ENCODE data around the gene CHST8.

Gene CHST8, protein sequence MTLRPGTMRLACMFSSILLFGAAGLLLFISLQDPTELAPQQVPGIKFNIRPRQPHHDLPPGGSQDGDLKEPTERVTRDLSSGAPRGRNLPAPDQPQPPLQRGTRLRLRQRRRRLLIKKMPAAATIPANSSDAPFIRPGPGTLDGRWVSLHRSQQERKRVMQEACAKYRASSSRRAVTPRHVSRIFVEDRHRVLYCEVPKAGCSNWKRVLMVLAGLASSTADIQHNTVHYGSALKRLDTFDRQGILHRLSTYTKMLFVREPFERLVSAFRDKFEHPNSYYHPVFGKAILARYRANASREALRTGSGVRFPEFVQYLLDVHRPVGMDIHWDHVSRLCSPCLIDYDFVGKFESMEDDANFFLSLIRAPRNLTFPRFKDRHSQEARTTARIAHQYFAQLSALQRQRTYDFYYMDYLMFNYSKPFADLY

DNA sequence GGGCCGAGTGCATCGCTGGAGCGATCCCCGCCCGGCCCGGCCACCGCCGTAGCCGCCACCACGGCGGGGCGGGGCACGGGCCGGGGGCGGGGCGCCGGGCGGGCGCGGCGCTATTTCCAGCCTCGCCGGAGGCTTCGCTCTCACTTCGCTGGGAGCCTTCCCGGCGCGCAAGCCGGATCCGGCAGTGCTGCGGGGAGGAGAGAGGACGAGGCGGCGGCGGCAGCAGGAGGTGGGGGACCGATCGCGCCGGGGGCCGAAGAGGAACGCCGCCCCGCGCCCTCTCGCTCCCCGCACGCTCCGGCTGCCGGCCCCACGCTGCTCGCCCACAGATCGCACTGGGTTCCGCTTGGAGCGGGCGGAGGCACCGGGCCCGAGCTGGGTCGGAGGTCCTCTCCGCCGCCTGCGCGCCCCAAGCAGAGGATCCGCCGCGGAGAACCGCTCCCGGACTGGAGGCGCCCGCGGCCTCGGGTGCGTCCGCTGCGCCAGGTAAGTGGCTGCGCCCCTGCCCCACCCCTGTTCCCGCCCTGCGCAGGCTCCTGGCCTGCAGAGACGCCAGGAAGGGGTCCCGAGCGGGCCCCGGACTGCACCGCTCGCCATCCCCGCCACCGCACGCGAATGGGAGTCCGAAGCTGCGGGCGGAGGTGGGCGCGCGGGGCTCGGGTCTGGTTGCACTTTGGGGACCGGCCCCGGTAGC lies at the start of gene CHST8:
Gene CHST8 (plus strand): TSS at position 143 of the 694 bp plus-strand sequence. CDS start 67,309 bp downstream, outside the sequence.
- Histone ChIP-seq H3K27me3 (replicated peaks; ENCODE audit: insufficient read depth, low read length) (peaks cover 35% of the 10 kb centered on the region), H3K79me2 (ENCODE audit: low read length) (no peaks in the 10 kb centered on the region), H3K9me2 (replicated peaks; ENCODE audit: insufficient read depth, low read length) (no peaks in the 10 kb centered on the region), H3K4me2 (ENCODE audit: low read depth, low read length) (peak within 1 kb of the TSS; percentile 83), H3K4me1 (ENCODE audit: low read length) (no peaks in the 10 kb centered on the region), H4K20me1 (ENCODE audit: insufficient read depth, low read length) (no peaks in the 10 kb centered on the region), H3K36me3 (replicated peaks; ENCODE audit: insufficient read depth, low read length) (no peaks in the 10 kb centered on the region), H3F3A (ENCODE audit: insufficient read depth, low read length) (no peaks in the 10 kb centered on the region), H3K27ac (ENCODE audit: low read length) (no peak within 1 kb of the TSS), H3K9ac (ENCODE audit: low read length) (no peak within 1 kb of the TSS; the same call in 1 of the 2 replicates), H3K9me3 (replicated peaks; ENCODE audit: insufficient read depth, low read length) (no peaks in the 10 kb centered on the region), H3K4me3 (ENCODE audit: low read length) (peak within 1 kb of the TSS; percentile 64), H2AFZ (ENCODE audit: low read length) (no peak within 1 kb of the TSS)
- DNase-seq: peak; percentile 33
- TF ChIP-seq EZH2phosphoT487 (IDR thresholded peaks at IDR 0.05; ENCODE audit: low read length): no peak
- TF ChIP-seq, protein P1, sequence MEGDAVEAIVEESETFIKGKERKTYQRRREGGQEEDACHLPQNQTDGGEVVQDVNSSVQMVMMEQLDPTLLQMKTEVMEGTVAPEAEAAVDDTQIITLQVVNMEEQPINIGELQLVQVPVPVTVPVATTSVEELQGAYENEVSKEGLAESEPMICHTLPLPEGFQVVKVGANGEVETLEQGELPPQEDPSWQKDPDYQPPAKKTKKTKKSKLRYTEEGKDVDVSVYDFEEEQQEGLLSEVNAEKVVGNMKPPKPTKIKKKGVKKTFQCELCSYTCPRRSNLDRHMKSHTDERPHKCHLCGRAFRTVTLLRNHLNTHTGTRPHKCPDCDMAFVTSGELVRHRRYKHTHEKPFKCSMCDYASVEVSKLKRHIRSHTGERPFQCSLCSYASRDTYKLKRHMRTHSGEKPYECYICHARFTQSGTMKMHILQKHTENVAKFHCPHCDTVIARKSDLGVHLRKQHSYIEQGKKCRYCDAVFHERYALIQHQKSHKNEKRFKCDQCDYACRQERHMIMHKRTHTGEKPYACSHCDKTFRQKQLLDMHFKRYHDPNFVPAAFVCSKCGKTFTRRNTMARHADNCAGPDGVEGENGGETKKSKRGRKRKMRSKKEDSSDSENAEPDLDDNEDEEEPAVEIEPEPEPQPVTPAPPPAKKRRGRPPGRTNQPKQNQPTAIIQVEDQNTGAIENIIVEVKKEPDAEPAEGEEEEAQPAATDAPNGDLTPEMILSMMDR (IDR thresholded peaks at IDR 0.05; ENCODE audit: low read length): no peak
- no peak for TF ChIP-seq EZH2 (optimal IDR thresholded peaks at IDR 0.05; ENCODE audit: low read depth, low read length)

DNA sequence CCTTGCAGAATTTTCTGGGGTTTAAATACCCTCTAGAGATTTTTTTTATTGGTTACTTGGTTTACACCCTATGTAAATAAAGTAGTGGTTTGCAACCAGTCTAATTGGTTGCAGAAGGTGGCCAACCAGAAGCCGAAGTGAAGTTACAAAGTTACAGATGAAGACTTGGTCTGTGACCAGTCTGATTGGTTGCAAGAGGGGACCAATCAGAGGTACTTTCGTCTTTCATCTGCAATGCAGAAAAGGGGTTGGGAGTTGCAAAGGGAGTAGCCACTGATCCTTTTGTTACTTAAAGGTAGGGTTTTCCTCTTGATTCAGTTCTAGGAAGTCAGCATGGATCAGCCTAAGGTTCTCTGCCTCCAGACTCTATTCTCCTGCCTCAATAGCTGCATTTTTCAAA lies 48.8 kb upstream of the CHST8 start:
- H3K4me1 ChIP-seq (ENCODE audit: low read length): no peaks in the 10 kb centered on the region
- H2AFZ ChIP-seq (ENCODE audit: low read length): no peak overlapping the region
- TF ChIP-seq EZH2 (optimal IDR thresholded peaks at IDR 0.05; ENCODE audit: low read depth, low read length) (no peak), EZH2phosphoT487 (IDR thresholded peaks at IDR 0.05; ENCODE audit: low read length) (no peak)
- TF ChIP-seq, protein P1 (IDR thresholded peaks at IDR 0.05; ENCODE audit: low read length): no peak
- H3K36me3 ChIP-seq (replicated peaks; ENCODE audit: insufficient read depth, low read length): no peaks in the 10 kb centered on the region
- H3K9ac ChIP-seq (ENCODE audit: low read length): no peak overlapping the region
- no peaks in the 10 kb centered on the region; the same call in 1 of the 2 replicates for H3K9me3 ChIP-seq (replicated peaks; ENCODE audit: insufficient read depth, low read length)
- no peaks in the 10 kb centered on the region for H3F3A ChIP-seq (ENCODE audit: insufficient read depth, low read length)
- no peaks in the 10 kb centered on the region for H3K9me2 ChIP-seq (replicated peaks; ENCODE audit: insufficient read depth, low read length)
- no peak for DNase-seq
- no peak overlapping the region for H3K4me2 ChIP-seq (ENCODE audit: low read depth, low read length)
- no peaks in the 10 kb centered on the region for H3K79me2 ChIP-seq (ENCODE audit: low read length)
- H4K20me1 ChIP-seq (ENCODE audit: insufficient read depth, low read length): no peaks in the 10 kb centered on the region
- no peak overlapping the region for H3K27ac ChIP-seq (ENCODE audit: low read length)
- H3K27me3 ChIP-seq (replicated peaks; ENCODE audit: insufficient read depth, low read length): peaks cover 56% of the 10 kb centered on the region
- H3K4me3 ChIP-seq (ENCODE audit: low read length): no peak overlapping the region

DNA sequence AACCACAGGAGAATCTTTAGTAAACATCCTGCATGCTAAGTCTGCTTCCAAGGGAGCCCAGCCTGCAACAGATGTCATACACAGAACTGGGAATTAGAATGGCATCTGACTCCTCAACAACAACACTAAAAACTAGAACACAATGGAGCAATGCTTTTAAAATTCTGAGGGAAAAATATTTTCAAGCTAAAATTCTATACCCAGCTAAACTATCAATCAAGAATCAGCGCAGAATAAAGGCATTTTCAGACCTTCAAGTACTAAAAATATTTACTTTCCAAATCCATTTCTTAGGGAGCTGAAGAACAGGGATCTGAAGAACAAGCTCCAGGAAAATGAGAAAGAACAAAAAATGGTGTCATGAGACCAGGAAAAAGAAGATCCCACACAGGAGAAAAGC lies 46.9 kb upstream of the CHST8 start:
- Histone ChIP-seq H3K4me1 (ENCODE audit: low read length) (no peaks in the 10 kb centered on the region), H3K9ac (ENCODE audit: low read length) (no peak overlapping the region), H2AFZ (ENCODE audit: low read length) (no peak overlapping the region), H3K27ac (ENCODE audit: low read length) (no peak overlapping the region), H3K9me3 (replicated peaks; ENCODE audit: insufficient read depth, low read length) (no peaks in the 10 kb centered on the region; the same call in 1 of the 2 replicates), H3K4me2 (ENCODE audit: low read depth, low read length) (no peak overlapping the region), H3F3A (ENCODE audit: insufficient read depth, low read length) (no peaks in the 10 kb centered on the region), H3K27me3 (replicated peaks; ENCODE audit: insufficient read depth, low read length) (peaks cover 54% of the 10 kb centered on the region), H3K9me2 (replicated peaks; ENCODE audit: insufficient read depth, low read length) (no peaks in the 10 kb centered on the region), H3K4me3 (ENCODE audit: low read length) (no peak overlapping the region), H3K79me2 (ENCODE audit: low read length) (no peaks in the 10 kb centered on the region), H4K20me1 (ENCODE audit: insufficient read depth, low read length) (no peaks in the 10 kb centered on the region), H3K36me3 (replicated peaks; ENCODE audit: insufficient read depth, low read length) (no peaks in the 10 kb centered on the region)
- TF ChIP-seq EZH2phosphoT487 (IDR thresholded peaks at IDR 0.05; ENCODE audit: low read length) (no peak), EZH2 (optimal IDR thresholded peaks at IDR 0.05; ENCODE audit: low read depth, low read length) (no peak)
- TF ChIP-seq, protein P1 (IDR thresholded peaks at IDR 0.05; ENCODE audit: low read length): no peak
- DNase-seq: no peak
